ENCODE measurements around the gene NUDT1. TPM values are rescaled to one million over a fixed set of nuclear protein-coding genes. Genes with fewer than 3 reads are reported as not detected.

Gene NUDT1
- total RNA-seq, 3 donors from 2014 or later: 6.8 to 20.3 (median 12.4) TPM

- intact Hi-C loops (cut with DNase I, micrococcal nuclease): loop anchor here in 1 of 2 donors (5.0 kb wide), 1 partner anchor 631 kb away; no protein-coding TSS in a partner anchor
- Histone ChIP-seq H3K4me3 (no peak overlapping the region), H3K4me1 (ENCODE audit: low read depth) (no peaks in the 10 kb centered on the region), H3K9me3 (no peaks in the 10 kb centered on the region), H3K36me3 (ENCODE audit: low read depth) (no peaks in the 10 kb centered on the region)
- ATAC-seq: no peak
- peak in 2 of 3 donors; percentile 3 to 17 for DNase-seq
- TF ChIP-seq, protein P1, sequence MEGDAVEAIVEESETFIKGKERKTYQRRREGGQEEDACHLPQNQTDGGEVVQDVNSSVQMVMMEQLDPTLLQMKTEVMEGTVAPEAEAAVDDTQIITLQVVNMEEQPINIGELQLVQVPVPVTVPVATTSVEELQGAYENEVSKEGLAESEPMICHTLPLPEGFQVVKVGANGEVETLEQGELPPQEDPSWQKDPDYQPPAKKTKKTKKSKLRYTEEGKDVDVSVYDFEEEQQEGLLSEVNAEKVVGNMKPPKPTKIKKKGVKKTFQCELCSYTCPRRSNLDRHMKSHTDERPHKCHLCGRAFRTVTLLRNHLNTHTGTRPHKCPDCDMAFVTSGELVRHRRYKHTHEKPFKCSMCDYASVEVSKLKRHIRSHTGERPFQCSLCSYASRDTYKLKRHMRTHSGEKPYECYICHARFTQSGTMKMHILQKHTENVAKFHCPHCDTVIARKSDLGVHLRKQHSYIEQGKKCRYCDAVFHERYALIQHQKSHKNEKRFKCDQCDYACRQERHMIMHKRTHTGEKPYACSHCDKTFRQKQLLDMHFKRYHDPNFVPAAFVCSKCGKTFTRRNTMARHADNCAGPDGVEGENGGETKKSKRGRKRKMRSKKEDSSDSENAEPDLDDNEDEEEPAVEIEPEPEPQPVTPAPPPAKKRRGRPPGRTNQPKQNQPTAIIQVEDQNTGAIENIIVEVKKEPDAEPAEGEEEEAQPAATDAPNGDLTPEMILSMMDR (IDR thresholded peaks at IDR 0.05): no peak
Measured at GRCh38 chr7:2212906-2213305, 29.1 kb upstream of the NUDT1 start.

DNA sequence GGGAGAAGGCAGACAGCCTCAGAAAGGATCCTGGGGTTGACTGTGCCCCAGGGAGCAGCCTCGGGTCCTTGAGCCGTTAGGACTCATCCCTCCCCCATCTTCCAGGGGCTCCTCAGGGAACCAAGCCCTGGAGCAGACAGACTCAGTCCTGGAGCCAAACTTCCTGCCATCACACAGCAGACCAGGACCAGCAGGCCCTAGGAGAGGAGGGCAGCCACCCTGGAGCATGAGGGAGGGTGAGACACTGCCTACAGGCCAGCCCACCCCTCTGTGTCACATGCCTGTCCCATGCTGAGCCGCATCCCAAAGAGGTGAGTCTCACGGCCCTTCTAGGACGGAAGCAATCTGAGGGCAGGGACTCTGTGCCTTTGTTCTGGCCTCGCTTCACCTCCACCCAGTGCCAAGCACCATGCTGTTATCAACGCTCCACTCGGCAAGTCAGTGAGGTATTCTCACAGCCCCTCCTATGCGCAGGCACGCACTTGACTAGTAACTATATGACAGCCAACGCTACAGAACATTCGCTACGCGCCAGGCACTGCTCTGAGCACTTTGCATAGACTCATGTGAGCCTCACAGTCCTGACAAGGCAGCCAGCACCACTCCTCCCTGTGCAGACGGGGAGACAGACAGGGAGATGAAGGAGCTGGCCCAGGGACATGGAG is 28.3 kb upstream of the NUDT1 start:
- Histone ChIP-seq H3K4me1 (ENCODE audit: low read depth) (no peaks in the 10 kb centered on the region), H3K4me3 (no peak overlapping the region), H3K36me3 (ENCODE audit: low read depth) (no peaks in the 10 kb centered on the region), H3K9me3 (no peaks in the 10 kb centered on the region)
- DNase-seq (peak in 1 of 3 donors; percentile 17), ATAC-seq (no peak)
- intact Hi-C loops (cut with DNase I, micrococcal nuclease): loop anchor here in 1 of 2 donors (5.0 kb wide), 1 partner anchor 631 kb away; no protein-coding TSS in a partner anchor
- TF ChIP-seq, protein P1 (IDR thresholded peaks at IDR 0.05): no peak

- ATAC-seq: no peak
- Histone ChIP-seq H3K4me3 (no peak overlapping the region), H3K4me1 (ENCODE audit: low read depth) (no peaks in the 10 kb centered on the region), H3K36me3 (ENCODE audit: low read depth) (no peaks in the 10 kb centered on the region), H3K9me3 (no peaks in the 10 kb centered on the region)
- DNase-seq: no peak
- intact Hi-C loops (cut with DNase I, micrococcal nuclease): loop anchor here in 1 of 2 donors (5.0 kb wide), 1 partner anchor 632 kb away; no protein-coding TSS in a partner anchor
- TF ChIP-seq, protein P1 (IDR thresholded peaks at IDR 0.05): no peak
Measured at GRCh38 chr7:2214636-2215035, 27.4 kb upstream of the NUDT1 start.

GRCh38 chr7:2215851-2216250 is 26.2 kb upstream of the NUDT1 start:
- no peaks in the 10 kb centered on the region for H3K9me3 ChIP-seq
- H3K36me3 ChIP-seq (ENCODE audit: low read depth): no peaks in the 10 kb centered on the region
- intact Hi-C loops (cut with DNase I, micrococcal nuclease): no loop called here
- DNase-seq (no peak), ATAC-seq (no peak)
- H3K4me1 ChIP-seq (ENCODE audit: low read depth): no peaks in the 10 kb centered on the region
- no peak overlapping the region for H3K4me3 ChIP-seq
- TF ChIP-seq, protein P1 (IDR thresholded peaks at IDR 0.05): no peak

- TF ChIP-seq, protein P1 (IDR thresholded peaks at IDR 0.05): no peak
- DNase-seq (no peak), ATAC-seq (no peak)
- H3K9me3 ChIP-seq: no peaks in the 10 kb centered on the region
- intact Hi-C loops (cut with DNase I, micrococcal nuclease): no loop called here
- no peaks in the 10 kb centered on the region for H3K4me1 ChIP-seq (ENCODE audit: low read depth)
- H3K4me3 ChIP-seq: no peak overlapping the region
- H3K36me3 ChIP-seq (ENCODE audit: low read depth): no peaks in the 10 kb centered on the region
Measured at GRCh38 chr7:2217206-2217605, 24.8 kb upstream of the NUDT1 start.
